Neural progenitor cell (in vitro differentiated cells): ENCODE measurements around the gene SPARCL1.

Experiments used
- EZH2 ChIP-seq: fragments of 200-600 bp; sonication (generic); IDR thresholded peaks from 2 replicates; pipeline ENCODE4 v1.6.1; 2017; ENCODE audit warnings: antibody characterized with exemption, mild to moderate bottlenecking, moderate library complexity
- EZH2phosphoT487 ChIP-seq: fragments of 200-600 bp; sonication (generic); IDR thresholded peaks from 2 replicates; pipeline ENCODE4 v1.6.1; 2017; ENCODE audit warnings: antibody characterized with exemption
- TF ChIP-seq, protein P1 (sequence below): fragments of 200-600 bp; sonication (generic); IDR thresholded peaks from 2 replicates; pipeline ENCODE4 v1.5.1; 2017; ENCODE audit warnings: antibody characterized with exemption, mild to moderate bottlenecking

- TF ChIP-seq, protein P1, sequence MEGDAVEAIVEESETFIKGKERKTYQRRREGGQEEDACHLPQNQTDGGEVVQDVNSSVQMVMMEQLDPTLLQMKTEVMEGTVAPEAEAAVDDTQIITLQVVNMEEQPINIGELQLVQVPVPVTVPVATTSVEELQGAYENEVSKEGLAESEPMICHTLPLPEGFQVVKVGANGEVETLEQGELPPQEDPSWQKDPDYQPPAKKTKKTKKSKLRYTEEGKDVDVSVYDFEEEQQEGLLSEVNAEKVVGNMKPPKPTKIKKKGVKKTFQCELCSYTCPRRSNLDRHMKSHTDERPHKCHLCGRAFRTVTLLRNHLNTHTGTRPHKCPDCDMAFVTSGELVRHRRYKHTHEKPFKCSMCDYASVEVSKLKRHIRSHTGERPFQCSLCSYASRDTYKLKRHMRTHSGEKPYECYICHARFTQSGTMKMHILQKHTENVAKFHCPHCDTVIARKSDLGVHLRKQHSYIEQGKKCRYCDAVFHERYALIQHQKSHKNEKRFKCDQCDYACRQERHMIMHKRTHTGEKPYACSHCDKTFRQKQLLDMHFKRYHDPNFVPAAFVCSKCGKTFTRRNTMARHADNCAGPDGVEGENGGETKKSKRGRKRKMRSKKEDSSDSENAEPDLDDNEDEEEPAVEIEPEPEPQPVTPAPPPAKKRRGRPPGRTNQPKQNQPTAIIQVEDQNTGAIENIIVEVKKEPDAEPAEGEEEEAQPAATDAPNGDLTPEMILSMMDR = no peak
- TF ChIP-seq EZH2 (no peak), EZH2phosphoT487 (no peak)
Measured at GRCh38 chr4:87433342-87433741, 95.8 kb downstream of the SPARCL1 start.
